HG02798 (cell line): Measurements from ENCODE around the gene CSTB.

Source experiments
- ATAC-seq: cut with Tn5 transposase; IDR thresholded peaks from one replicate; pipeline ENCODE4 v1.9.1; 2021; ENCODE audit warnings: mild to moderate bottlenecking; ENCODE audit not compliant: unreplicated experiment, poor library complexity

The CSTB gene

DNA sequence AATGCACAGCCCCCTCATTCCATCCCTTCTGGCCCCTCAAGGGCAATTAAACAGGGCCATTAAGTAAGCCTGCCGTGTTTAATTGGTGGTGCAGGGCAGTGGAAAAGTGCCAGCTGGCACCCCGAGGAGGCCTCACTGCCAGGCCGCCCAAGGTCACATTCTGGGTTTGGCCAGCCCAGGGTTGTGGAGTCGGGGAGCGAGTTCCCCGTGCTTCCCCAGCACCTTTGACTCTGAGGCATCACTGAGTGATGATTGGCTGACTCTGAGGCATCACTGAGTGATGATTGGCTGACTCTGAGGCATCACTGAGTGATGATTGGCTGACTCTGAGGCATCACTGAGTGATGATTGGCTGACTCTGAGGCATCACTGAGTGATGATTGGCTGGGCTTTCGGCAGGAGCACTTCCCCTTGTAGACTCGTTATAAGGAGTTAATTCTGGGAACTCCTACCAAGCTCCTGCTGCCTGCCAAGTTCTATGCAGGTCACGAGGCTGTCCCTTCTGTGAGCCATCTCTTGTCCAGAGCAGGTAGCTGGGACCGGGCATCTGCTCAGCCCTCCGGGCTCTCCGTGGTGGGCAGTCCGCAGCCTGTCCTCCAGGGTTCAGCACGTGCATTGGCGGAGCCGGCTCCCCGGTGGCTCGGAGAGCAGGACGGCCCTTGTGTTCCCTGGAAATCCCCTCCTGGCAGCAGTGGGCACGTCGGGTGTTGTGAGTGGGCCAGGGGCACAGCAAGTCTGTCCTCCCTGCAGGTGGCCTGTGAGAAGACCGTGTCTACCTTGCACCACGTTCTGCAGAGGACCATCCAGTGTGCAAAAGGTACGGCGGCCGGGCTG lies 20.9 kb downstream of the CSTB start:
- ATAC-seq, result no peak

DNA sequence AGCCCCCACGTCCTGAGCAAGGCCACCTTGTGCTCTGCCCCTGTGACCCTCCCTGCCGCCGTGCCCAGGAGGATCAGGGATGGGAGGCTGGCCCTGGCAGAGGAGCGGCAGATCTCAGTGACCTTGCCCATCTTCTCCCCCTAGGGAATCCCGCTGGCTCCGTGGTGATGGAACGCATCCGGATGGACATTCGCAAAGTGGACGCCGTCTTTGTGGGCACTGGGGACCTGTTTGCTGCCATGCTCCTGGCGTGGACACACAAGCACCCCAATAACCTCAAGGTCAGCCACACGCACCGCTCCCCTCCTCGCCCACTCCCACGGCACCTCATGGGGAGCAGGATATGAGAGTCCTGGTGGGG lies 22.7 kb downstream of the CSTB start:
- no peak for ATAC-seq

DNA sequence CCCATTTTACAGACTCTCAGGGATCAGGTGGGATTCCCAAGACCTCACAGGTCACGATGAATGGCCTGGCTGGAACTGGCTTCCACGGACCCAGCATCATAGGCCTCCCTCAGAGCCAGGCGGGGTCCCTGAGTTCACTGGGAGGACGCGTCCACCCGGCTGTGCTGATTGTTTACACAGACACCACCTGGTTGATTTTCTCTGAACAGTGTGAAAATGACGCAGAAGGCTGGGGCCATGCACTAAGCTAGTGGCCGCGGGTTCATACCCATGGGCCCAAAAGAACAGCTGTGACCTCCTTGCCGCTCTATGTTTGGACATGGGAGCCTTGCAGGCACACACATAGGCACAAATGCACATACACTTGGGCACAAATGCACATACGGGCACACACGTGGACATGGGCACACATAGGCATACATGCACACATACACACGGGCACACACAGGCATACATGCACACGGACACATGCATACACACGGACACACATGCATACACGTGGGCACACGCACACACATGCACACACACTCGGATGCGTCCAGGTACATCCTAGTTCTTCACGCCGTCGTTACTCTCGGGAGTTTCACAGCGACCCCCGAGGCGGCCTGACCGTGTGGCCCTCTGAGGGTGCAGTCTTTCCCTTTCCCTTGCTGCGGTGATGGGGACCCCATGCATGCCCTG lies 23.2 kb downstream of the CSTB start:
- no peak for ATAC-seq

DNA sequence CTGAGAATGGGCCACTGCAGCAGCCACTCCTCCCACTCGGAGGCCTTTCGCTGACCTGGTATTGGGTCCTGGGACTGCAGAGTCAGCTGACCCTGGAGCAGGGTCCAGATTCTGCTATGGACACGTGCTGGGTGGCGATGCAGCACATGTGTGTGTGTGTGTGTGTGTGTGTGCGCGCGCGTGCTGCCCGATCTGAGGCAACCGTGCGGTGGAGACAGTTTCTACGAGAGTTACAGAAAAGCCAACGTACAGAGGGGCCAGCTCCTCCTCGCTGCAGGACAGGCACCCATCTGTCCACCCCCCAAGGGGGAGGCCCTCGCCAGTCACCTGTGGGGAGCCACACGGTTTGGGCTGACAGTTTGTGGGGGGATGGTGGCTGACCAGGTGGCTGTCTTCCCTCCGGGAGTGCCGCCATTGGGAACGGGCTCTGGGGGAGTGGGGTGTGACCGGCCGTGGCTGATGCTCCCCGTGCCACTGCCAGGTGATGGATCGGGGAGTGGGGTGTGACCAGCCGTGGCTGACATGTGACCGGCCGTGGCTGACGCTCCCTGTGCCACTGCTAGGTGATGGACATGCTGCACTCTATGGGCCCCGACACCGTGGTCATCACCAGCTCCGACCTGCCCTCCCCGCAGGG lies 24.0 kb downstream of the CSTB start:
- ATAC-seq, result no peak

DNA sequence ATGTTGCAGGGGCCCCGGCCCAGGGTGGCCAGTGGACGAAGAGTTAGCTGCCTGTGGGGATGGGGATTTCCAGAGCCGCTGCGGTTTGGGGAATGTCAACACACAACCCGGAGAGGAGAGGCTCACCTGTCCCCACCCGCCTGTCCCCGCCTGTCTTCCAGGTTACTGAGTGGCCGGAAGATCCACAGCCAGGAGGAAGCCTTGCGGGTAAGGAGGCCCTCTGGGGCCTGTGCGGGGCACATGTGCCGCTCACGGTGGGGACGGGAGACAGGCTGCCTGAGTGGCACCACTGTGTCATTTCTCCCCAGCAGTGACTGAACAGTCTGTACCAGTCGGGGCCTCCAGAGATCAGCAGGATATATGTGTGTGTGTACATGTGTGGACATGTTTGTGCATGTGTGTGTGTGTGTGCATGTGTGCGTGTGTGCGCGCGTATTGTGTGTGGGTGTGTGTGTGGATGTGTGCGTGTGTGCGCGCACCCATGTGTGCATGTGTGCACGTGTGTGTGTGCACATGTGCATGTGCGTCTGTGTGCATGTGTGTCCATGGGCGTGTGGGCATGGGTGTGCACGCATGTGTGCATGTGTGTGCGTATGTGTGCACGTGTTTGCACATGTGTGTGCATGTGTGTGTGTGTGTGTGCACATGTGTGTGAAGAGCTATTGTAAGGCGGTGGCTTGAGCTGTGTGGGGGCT lies 25.6 kb downstream of the CSTB start:
- ATAC-seq, result no peak

DNA sequence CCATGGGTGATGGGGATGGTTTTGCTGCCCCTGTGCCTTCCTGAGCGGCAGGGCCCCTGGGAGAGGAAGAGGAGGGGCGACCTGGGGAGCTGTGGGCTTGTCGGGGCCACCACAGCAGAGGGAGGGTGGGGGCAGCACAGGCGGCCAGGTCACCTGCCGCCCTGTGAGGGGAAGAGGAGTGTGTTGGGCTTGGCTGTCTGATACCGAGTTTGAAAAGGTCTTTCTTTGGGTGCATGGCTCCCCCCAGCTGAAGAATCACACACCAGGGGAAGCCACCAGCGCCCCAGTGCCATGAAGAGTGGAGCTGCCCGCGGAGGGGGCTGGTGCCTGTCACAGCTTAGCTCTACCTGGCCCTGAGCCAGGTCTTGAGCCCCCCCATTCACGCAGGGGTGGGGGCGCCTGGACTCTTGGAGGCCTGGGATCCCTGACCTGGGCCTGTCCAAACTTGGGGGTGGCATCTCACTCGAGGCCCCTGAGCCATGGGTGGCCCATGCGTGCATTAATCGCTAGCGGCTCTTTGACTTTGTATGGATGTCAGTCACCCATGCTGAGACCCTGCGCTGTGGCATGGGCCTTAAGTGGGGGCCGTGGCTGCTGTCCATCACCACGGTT lies 26.4 kb downstream of the CSTB start:
- no peak for ATAC-seq

DNA sequence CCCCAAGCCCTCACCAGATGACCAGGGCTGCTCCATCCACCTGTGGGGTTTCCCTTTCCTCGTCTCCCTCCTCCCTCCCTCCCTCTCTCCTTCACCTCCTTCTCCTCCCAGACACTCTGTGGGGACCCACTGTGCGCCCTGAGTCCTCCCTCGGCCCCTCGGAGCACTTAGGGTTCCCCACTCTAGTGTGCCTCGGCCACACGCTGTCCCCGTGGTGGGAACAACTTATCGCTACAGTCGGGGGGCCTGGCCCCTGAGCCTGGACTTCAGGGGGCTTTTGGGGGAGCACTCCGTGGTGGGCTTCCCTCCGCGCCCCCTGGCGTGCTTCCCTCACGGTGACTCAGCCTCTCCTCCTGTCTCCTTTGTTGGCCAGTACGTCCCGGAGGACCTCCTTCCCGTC lies 27.5 kb downstream of the CSTB start:
- ATAC-seq, result no peak

DNA sequence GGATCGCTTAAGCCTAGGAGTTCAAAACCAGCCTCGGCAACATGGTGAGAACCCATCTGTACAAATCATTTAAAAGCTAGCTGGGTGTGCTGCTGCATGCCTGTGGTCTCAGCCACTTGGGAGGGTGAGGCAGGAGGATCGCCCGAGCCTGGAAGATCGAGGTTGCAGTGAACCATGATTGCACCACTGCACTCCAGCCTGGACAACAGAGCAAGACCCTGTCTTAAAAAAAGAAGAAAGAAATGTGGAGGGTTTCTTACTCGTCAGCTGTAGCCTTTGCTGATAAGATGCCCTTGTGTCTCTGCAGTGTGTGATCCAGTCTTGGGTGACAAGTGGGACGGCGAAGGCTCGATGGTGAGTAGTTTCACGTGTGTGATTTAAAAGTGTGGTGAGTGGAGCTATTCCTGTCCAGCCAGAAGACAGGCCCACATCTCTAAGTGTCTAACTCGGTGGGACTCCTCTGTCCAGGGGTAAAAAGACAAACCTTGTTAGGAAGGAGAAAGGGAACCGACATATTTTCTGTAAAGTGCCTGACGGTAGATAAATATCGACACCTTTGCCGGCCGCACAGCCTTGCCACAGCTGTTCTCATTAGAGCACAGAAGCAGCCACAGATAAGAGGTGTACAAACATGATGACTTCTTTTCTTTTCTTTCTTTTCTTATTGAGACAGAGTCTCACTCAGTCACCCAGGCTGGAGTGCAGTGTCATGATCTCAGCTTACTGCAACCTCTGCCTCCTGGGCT lies 30.2 kb downstream of the CSTB start:
- no peak for ATAC-seq

DNA sequence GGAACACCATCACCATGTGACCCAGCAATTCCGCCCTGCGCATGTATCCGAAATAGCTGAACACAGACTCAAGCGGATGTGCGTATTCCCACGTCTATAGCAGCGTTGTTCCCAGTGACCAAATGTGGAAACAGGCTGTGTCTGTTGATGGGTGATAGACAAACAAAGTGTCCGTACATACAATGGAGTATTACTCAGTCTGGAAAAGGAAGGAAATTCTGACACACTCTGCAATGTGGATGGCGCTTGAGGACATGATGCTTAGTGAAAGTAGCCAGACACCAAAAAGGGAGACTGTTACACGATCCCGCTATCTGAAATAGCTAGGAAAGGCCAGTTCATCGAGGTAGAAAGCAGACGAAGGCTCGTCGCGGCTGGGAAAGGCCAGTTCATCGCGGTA lies 31.4 kb downstream of the CSTB start:
- no peak for ATAC-seq

DNA sequence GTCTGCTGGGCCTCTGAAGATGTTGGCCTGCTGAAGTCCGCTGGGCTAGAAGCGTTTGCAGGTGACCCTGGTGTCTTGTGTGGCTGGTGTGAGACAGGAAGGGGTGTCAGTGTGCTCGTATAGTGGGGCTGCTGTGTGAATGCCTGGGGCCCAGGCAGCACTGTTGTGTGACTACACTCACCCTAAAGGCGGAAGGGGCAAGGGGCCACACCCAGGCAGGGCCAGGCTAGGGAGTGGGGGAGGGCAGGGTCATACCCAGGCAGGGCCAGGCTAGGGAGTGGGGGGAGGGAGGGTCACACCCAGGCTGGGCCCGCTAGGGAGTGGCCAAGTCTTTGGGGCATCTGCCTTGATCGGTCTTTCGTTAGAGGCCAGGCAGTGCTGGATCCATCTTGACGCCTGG lies 32.2 kb downstream of the CSTB start:
- ATAC-seq, result no peak

DNA sequence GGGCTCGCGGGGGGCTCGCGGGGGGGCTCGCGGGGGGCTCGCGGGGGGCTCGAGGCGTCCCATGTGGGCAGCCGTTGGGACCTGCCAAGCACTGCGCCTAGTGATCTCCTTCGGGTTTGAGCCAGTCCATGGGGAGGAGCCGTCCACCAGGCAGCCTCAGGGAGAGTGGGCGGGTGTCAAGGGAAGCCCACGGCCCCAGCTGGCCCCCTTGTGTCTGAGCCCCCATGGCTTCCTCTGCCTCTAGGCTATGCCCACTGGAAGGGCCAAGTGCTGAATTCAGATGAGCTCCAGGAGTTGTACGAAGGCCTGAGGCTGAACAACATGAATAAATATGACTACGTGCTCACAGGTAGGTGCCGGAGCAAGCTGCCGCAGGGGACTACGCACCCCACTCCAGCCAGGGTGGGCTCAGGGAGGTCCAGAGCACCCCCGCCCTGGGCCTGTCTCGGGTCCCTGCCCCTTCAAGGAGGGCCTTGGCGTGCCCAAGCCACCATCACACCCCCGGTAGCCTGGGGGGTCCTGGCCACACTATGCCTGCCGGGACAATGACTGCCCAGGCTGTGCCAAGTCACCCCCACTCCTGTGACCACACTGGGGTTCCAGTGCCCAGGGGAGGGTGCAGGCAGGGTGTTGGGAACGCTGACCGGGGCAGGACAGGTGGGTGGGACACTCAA lies 34.5 kb downstream of the CSTB start:
- no peak for ATAC-seq

DNA sequence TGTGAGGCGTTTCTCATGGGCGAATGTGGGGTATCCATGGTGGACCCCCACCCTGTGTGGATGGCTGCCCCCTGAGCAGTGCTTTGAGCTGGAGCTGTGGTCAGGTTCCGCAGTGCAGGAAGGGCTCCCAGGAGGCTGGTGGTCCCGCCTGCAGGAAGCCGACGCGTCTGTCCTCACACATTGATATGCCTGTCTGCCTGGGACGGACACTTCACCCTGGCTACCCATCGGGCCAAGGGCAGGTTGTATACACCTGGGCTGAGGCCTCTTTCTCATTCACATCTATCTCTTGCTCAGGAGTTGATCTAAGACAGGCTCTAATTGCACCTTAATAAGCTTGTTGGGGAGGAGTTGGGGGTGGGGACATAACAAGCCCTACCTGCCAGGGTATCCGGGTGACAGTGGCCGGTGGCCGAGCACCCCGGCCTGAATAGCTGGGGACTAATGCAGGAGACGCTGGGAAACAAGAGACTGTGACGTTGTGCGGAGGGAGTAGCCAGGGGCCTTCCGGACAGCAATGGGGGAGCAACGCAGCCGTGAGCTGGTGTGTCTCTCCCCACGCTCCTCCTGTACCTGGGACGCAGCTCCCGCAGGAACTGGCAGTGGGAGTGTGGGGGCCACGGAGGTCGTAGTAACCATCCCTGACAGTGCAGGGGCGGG lies 35.5 kb downstream of the CSTB start:
- ATAC-seq, result no peak

DNA sequence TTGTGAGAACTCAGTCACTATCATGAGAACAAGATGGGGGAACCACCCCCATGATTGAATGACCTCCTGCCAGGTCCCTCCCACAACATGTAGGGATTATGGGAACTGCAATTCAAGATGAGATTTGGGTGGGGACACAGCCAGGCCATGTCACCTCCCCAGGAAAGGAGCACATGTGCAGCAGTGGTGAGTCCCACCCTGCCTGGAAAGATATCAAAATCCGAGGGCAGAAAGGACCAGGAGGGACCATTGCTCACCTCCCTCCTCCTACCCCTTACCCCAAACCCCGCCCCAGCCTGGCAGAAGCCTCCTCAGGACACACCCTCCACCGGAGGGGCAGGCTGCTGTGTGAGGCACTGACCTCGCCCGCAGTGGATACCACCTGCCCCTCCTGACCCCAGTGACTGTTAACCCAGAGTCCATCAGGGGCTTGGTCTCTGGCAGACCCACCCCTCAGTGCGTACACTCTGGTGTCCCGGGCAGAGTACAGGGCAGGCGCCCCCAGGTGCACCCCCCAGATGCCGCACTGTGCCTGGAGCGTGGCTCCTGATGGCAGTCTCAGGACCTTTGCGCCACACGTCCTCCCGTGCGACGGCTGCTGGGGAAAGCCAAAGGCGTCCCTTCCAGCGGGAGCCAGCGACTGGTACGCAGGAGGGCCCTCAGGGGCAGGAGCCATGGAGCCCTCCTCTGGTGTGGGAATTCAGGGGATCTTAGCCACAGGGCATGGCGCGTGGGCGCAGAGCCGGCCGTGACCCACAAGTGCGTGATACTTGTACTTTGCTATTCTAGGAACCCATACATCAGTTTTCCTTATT lies 36.3 kb downstream of the CSTB start:
- no peak for ATAC-seq

DNA sequence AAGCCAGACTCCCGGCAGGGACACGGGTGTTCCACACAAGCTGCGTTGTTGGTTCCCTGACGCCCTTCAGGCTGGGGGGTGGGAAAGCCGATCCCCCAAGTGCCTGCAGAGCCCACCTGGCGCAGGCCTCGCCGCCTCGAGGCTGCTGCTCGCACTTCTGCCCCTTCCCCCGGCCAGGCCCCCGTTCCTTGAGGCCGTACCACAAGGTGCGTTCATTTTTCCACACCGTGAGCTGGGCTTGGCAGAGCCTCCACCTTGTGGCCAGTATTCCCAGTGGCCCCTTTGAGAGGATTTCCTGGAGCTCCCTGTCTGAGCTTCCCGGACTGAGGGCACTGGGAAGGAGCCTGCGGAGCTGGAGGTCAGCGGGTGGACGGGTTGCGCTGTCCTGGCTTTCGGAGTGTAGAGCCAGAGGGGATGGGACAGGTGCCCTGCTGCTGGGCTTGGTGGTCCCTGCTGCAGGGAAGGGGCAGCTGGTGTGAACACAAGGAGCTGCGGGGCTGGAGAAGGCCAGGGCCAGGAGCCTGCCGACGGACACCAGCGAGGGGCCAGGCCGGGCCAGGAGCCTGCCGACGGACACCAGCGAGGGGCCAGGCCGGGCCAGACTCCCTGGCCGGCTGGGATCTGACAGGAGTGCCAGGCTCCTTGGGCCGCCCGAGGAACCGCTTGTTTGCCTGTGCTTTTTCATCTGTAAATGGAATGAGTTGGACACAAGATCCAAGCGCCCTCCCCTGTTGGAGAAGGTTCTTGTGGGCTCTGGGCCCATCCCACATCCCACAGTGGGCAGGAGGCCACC lies 38.8 kb downstream of the CSTB start:
- ATAC-seq, result no peak

DNA sequence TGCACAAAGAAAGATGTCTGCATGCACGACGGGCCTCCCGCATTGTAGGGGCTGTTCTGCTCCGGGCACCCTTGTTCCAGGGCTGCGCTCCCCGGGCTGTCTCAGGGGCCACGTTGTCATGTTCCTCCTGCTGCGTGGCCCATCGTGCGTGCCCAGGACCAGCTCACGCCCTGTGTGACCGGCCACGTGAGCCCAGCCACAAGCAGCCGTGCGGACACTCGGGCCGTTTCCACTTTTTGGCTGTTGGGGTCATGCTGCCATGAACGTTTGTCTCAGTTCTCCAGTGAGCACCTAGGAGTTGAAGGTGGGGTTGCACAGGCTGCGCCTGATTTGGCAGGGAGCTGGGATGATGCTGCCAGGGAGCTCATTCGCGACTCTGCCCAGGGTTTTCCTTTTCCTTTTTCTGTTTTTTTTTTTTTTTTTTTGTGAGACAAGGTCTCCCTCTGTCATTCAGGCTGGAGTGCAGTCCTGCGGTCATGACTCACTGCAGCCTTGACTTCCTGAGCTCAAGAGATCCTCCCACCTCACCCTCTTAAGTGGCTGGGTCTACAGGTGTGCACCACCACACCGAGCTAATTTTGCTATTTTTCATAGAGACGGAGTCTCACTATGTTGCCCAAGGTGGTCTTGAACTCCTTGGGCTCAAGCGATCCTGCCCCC lies 39.8 kb downstream of the CSTB start:
- ATAC-seq, result no peak

DNA sequence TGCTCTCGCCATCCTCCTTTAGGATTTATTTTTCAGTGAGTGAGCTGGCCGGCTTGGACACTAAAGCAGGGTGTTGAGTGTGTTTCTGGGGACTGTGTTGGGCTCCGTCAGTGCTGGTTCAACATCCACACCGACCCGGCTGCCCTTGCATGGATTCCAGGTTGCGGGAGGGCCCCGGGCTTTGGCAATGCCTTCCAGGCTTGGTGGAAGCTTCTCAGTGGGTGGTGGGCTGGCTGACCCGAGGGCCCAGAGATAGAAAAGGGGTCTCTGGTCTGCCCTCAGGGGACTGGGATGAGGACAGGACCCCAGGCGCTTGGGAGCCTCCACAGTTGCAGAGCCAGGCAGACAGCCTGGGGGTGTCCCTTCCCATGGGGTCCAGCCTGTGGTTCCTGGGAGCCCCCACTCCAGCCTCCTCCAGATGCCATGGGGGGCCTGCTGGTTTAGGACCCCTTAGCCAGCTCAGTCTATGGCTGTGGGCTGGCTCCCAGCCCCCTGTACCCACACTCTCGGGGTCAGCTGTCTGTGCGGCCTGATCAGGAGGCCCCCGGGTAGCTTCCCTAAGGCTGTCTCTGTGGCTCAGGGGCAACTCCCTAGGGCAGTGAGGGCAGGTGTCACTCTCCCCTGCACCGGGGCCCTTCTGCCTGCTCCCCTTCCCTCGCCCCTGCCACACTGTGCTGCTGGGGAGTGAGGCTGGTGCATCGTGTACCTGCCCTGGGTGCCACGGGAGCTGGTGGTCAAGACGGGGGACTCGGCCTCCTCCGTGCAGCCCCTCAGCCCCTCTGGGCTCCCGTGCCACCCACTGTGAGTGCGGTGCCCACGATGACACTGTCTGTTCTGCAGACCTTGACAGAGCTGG lies 40.6 kb downstream of the CSTB start:
- ATAC-seq, result no peak
